ENCODE data around the gene GOLGA8J. TPM values are rescaled to one million over a fixed set of nuclear protein-coding genes. Genes with fewer than 3 reads are reported as not detected.
"Not testable (repeated sequence)": the region's sequence is repeated elsewhere in the genome, so short reads cannot be mapped to it uniquely, and the experiment has no call there.

GOLGA8J gene
- total and polyA plus RNA-seq, 4 donors, result 0.06 to 0.25 TPM; not detected in 2

- not testable (repeated sequence) for H3K27ac ChIP-seq (ENCODE audit: low read depth in 1 of 2, low read length in 2 of 2); H3K4me1 ChIP-seq (ENCODE audit: control insufficient read depth in 4 of 4, insufficient read depth in 4 of 4, low read length in 3 of 4); H3K9me3 ChIP-seq (ENCODE audit: control insufficient read depth in 4 of 4, low read length in 3 of 4); DNase-seq (ENCODE audit: low spot score); H3K27me3 ChIP-seq (ENCODE audit: control insufficient read depth in 4 of 4, insufficient read depth in 4 of 4, low read length in 3 of 4); H3K4me3 ChIP-seq (ENCODE audit: low read depth in 1 of 3, low read length in 3 of 3); H3K36me3 ChIP-seq (ENCODE audit: control insufficient read depth in 4 of 4, insufficient read depth in 3 of 4, low read depth in 1 of 4, low read length in 3 of 4); H3K9ac ChIP-seq (ENCODE audit: low read depth in 1 of 2, low read length in 2 of 2)
- no CpG with 5 or more reads among the region's 12 CpGs for WGBS
These were observed 20.1 kb downstream of the GOLGA8J start for GRCh38 chr15:30102890-30103289.

GRCh38 chr15:30103941-30104507 is 21.3 kb downstream of the GOLGA8J start:
- DNase-seq (ENCODE audit: low spot score); H3K9me3 ChIP-seq (ENCODE audit: control insufficient read depth in 4 of 4, low read length in 3 of 4); H3K36me3 ChIP-seq (ENCODE audit: control insufficient read depth in 4 of 4, insufficient read depth in 3 of 4, low read depth in 1 of 4, low read length in 3 of 4); H3K27ac ChIP-seq (ENCODE audit: low read depth in 1 of 2, low read length in 2 of 2); H3K27me3 ChIP-seq (ENCODE audit: control insufficient read depth in 4 of 4, insufficient read depth in 4 of 4, low read length in 3 of 4); H3K9ac ChIP-seq (ENCODE audit: low read depth in 1 of 2, low read length in 2 of 2); H3K4me3 ChIP-seq (ENCODE audit: low read depth in 1 of 3, low read length in 3 of 3); H3K4me1 ChIP-seq (ENCODE audit: control insufficient read depth in 4 of 4, insufficient read depth in 4 of 4, low read length in 3 of 4): not testable (repeated sequence)
- WGBS, result 4% methylated on average over 21 of the region's 42 CpGs

- H3K27ac ChIP-seq (ENCODE audit: low read depth in 1 of 2, low read length in 2 of 2); H3K4me3 ChIP-seq (ENCODE audit: low read depth in 1 of 3, low read length in 3 of 3); DNase-seq (ENCODE audit: low spot score); H3K36me3 ChIP-seq (ENCODE audit: control insufficient read depth in 4 of 4, insufficient read depth in 3 of 4, low read depth in 1 of 4, low read length in 3 of 4); H3K4me1 ChIP-seq (ENCODE audit: control insufficient read depth in 4 of 4, insufficient read depth in 4 of 4, low read length in 3 of 4); H3K9ac ChIP-seq (ENCODE audit: low read depth in 1 of 2, low read length in 2 of 2); H3K9me3 ChIP-seq (ENCODE audit: control insufficient read depth in 4 of 4, low read length in 3 of 4); H3K27me3 ChIP-seq (ENCODE audit: control insufficient read depth in 4 of 4, insufficient read depth in 4 of 4, low read length in 3 of 4): not testable (repeated sequence)
- no CpG with 5 or more reads among the region's 4 CpGs for WGBS
These were observed 27.8 kb downstream of the GOLGA8J start for GRCh38 chr15:30110591-30110990.

- H3K4me1 ChIP-seq (ENCODE audit: control insufficient read depth in 4 of 4, insufficient read depth in 4 of 4, low read length in 3 of 4); H3K4me3 ChIP-seq (ENCODE audit: low read depth in 1 of 3, low read length in 3 of 3); H3K9me3 ChIP-seq (ENCODE audit: control insufficient read depth in 4 of 4, low read length in 3 of 4); H3K27me3 ChIP-seq (ENCODE audit: control insufficient read depth in 4 of 4, insufficient read depth in 4 of 4, low read length in 3 of 4); H3K27ac ChIP-seq (ENCODE audit: low read depth in 1 of 2, low read length in 2 of 2); H3K9ac ChIP-seq (ENCODE audit: low read depth in 1 of 2, low read length in 2 of 2); DNase-seq (ENCODE audit: low spot score); H3K36me3 ChIP-seq (ENCODE audit: control insufficient read depth in 4 of 4, insufficient read depth in 3 of 4, low read depth in 1 of 4, low read length in 3 of 4): not testable (repeated sequence)
- WGBS, result 0% methylated on average over 1 of the region's 2 CpGs
- peak; percentile 6 for TF ChIP-seq CTCF (IDR thresholded peaks at IDR 0.05; ENCODE audit: low read depth, low read length, missing input control)
These were observed 47.3 kb downstream of the GOLGA8J start for GRCh38 chr15:30130066-30130465.

GRCh38 chr15:30134751-30135150 is 52.0 kb downstream of the GOLGA8J start, which contains the start of gene GOLGA8T:
Gene GOLGA8T (plus strand): TSS chr15:30135051. CDS start chr15:30135149, 98 bp downstream.
- WGBS, result no CpG with 5 or more reads among the region's 7 CpGs
- H3K27ac ChIP-seq (ENCODE audit: low read depth in 1 of 2, low read length in 2 of 2); H3K9ac ChIP-seq (ENCODE audit: low read depth in 1 of 2, low read length in 2 of 2); H3K9me3 ChIP-seq (ENCODE audit: control insufficient read depth in 4 of 4, low read length in 3 of 4); H3K27me3 ChIP-seq (ENCODE audit: control insufficient read depth in 4 of 4, insufficient read depth in 4 of 4, low read length in 3 of 4); H3K4me3 ChIP-seq (ENCODE audit: low read depth in 1 of 3, low read length in 3 of 3); DNase-seq (ENCODE audit: low spot score); H3K4me1 ChIP-seq (ENCODE audit: control insufficient read depth in 4 of 4, insufficient read depth in 4 of 4, low read length in 3 of 4); H3K36me3 ChIP-seq (ENCODE audit: control insufficient read depth in 4 of 4, insufficient read depth in 3 of 4, low read depth in 1 of 4, low read length in 3 of 4): not testable (repeated sequence)

Small RNA genes within 50 kb of the gene (small RNA-seq; reads per million reads assigned to genes)
- gene RF00096 (not detected), gene RN7SL673P (not detected)

Other genes with a start within 250 kb of the GOLGA8J start
- gene GOLGA8T, start 52.1 kb downstream of the GOLGA8J start, total RNA-seq, result under 1 TPM; 0.08 to 0.19 TPM
- gene GOLGA8T, start 52.1 kb downstream of the GOLGA8J start, polyA plus RNA-seq, result under 1 TPM in 1 of 2 donors, not detected in 1; 0.02 TPM

Measured in liver (tissue), 10 donors.